HG03354 (cell line): Measurements from ENCODE around the gene GFRA1.
"Not testable (repeated sequence)": the region's sequence is repeated elsewhere in the genome, so short reads cannot be mapped to it uniquely, and the experiment has no call there.

Experiments
- ATAC-seq: cut with Tn5 transposase; IDR thresholded peaks from one replicate; pipeline ENCODE4 v1.9.1; 2021; ENCODE audit warnings: mild to moderate bottlenecking; ENCODE audit not compliant: unreplicated experiment, poor library complexity, severe bottlenecking

Gene GFRA1

DNA sequence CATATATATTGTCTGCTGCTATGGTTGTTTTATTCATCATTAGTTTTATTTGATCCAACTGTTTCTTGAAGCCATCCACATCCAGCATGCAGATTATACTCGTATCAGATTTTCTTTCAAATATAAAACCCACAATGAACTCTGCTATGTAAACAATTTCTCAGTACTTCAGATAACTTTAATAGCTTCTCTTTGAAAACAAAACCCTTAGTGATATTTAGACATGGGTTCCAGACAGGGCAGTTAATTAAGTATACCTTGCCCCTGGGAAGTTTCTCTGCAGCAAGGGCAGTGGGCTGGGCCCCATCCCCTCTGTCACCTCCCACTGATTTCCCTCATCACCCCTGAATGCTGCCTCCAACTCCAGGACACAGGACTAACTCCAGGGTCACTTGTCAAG lies 104.3 kb downstream of the GFRA1 start:
- ATAC-seq: no peak

DNA sequence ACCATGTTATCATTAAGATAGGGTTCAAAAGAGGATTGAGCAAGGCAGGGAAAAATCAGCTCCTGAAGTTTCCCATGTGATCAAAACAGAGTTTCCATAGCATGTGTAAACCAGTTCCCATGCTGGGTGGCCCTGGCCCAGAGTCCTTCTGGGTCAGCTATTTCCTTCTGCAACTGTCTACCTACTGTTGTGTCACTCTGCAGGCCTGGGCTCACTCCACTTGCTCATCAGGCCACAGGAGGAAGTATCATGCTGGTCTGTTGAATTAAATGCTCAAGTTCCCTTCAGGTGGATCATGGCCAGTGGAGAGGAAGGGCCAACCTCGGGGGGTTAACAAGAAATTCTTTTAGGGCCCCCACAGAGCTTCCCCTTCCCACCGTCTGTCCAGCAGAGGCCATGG lies 104.7 kb downstream of the GFRA1 start:
- ATAC-seq: no peak

DNA sequence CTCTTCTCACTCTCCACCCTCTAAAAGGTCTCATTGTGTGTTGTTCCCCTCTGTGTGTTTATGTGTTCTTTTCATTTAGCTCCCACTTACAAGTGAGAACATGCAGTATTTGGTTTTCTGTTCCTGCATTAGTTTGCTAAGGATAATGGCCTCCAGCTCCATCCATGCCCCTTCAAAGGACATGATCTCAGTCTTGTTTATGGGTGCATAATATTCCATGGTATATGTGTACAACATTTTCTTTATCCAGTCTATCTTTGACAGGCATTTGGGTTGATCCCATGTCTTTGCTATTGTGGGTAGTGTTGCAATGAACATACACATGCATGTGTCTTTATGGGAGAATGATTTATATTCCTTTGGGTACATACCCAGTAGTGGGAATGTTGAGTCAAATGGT lies 107.1 kb downstream of the GFRA1 start:
- ATAC-seq: not testable (repeated sequence)

DNA sequence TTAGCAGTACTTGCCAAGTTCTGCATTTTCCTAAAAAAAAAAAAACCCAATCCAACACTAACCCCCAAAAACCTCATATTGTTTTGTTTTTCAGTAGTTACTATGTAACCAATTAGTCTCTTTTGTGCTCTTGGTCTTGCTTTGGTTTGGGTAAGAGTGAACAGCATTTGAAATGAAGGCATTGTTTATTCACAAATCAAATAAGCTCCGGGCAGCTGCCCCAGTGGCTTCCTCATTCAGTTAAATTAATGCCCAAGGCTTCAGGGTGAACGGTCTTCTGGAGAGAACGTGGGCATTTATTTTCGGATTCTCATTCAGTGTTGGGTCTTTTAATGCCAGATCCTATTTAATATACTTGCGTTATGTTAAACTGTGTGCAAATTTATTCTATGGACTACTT lies 108.7 kb downstream of the GFRA1 start:
- no peak for ATAC-seq

DNA sequence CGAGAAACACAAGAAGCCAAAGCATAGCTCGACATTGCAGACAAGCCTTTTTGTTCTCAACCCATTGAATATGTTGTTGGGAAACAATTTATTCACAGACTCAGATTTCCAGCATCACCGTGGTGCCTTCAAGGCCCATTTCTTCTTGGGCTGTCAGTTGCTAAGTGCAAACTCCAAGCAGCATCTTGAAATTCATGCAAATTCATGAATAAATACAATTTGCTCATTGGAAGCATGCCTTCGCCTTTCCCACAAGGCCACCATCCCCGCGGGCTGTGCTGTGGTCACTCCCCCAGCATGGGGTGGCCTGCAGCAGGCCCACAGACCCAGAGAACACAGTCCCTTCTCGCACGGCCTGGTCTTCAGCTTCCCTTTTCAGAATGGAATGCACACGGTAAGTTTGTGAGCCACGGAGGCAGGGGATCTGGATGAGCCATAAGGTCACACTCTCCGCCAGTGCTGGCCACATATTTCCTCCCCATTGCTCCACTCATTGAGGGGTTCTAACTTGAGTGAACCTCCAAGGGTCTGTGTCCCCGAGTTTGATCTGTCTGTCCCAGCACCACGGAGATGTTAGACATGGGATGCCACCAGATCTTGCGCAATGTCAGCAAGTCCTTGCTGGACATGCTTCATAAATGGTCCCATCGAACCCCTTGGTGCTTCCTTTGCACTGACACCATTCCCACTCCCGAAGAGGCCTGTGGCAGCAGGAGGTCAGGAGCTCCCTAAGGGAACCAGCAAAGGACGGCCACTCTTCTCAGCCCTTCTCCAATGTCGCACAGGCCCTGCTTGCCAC lies 109.5 kb downstream of the GFRA1 start:
- ATAC-seq: no peak

DNA sequence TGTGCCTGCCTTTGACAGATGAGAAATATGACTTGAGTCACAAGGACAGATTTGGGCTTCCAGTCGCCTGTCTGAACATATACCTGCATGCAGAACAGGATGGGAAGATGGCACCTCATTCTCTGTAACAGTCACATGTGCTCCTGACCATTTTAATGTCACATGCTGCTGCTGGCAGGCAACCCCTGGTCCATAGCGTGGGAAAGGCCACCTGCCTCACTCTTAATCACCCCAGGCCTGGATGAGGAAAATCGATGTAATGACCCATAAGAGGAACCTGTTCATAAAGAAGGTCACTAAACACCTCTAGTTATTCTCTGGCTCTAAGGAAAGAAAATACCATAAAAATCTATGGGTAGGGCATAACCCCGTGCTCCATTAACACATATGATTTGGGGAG lies 110.2 kb downstream of the GFRA1 start:
- ATAC-seq: no peak

DNA sequence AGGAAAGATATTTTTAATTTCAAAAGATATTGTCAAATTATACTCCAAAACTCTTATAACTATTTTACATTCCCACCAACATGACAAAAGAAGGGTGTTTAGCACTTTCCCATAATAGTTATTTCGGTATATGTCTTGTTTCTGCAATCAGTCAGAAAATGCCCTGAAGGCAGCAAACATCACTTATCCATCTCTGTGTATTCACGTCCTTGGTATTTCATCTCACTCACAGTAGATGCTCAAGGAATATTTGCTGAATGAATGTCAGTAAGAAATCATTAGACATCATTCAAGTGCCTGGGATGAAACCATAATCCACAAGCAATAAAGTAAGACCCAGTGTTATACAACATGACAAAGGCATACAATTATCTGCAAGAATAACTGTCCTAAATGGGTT lies 112.7 kb downstream of the GFRA1 start:
- no peak for ATAC-seq

DNA sequence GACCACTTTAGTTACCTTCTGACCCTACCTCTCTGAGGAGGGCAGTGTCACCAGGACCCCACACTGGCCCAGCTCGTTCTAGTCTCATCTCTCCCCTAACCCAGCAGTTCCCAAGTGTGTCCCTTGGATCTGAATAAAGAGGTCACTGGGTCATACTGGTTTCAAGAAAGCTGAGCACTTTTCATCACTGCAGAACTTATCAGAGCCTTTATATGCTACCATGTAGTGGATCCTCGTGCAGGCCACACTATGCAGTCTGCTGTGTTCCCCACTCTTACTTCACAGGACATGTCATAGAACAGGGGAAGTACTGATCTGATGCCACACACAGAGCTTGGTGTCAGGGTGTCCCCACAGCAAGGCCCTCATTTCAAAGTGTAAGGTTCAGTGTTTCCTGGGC lies 113.8 kb downstream of the GFRA1 start:
- ATAC-seq: no peak

DNA sequence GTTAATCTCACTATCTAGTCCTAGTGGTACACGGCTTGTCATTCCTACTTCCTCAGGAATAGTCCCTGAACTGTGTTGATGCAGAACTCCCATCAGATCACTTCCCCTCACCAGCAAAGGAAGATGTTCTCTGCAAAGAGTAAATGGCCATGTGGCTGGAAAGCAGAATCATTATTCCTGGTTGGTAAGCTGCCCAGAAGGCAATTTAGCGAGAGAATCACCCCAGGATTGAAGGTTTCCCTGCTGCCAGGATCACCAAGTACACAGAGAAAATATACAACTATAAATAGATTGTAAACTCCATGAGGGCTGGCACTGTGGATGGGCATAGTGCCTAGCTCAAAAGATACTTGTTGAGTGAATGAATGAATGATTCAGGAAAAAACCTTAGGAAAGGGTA lies 115.0 kb downstream of the GFRA1 start:
- no peak for ATAC-seq

DNA sequence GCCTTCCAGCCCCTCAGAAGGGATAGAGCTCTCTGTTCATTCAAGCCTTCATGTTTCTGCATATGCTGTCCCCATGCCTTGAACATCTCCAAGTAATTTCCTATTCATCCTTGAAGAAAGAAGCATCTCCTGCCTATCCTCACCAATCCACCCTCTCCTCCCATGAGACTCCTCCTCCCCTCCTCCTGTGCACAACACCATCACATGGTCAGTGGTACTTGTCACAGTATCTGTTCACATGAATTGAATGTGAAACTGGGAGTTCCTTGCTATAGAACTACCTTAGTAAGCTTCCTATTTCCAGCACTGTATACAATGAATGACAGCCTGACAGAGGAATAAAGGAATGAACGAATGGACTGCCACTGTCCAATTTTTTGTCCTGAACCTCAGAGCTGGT lies 115.5 kb downstream of the GFRA1 start:
- ATAC-seq: no peak

DNA sequence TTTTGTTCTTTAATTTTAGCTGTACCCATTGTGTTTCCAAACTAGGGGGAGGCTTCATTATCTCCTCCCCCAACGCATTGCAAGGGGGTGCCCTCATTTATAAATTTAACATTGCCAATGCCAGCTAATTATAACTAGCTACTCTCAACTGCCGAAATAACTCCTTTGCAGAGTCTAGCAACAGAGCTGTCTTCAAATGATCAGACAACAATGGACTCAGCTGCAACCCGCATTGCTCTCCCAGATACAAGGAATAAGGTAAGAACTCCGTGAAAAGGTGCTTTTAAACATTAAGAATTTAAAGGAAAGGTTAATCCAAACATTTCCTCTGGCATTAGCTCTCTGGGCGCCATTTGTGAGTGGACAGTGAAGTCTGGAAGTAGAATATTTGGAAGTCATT lies 116.2 kb downstream of the GFRA1 start:
- no peak for ATAC-seq

DNA sequence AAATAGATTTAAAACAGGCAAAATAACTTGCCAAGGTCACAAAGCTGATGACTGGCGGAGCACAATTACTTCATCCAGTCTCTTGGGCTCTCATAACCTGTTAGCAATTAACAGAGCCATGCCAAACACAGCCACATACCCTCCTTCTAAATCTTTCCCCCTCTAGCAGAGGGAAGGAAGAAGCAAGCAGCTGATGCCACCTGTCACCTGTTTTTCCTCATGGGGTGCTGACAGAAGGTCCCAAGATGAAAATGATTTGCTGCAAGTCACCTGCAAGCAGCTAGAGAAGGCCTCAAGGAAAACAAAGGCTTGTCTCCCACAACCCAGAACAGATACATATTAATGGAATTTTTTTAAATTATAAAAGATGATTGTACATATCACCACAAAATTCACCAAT lies 117.8 kb downstream of the GFRA1 start:
- ATAC-seq: no peak

DNA sequence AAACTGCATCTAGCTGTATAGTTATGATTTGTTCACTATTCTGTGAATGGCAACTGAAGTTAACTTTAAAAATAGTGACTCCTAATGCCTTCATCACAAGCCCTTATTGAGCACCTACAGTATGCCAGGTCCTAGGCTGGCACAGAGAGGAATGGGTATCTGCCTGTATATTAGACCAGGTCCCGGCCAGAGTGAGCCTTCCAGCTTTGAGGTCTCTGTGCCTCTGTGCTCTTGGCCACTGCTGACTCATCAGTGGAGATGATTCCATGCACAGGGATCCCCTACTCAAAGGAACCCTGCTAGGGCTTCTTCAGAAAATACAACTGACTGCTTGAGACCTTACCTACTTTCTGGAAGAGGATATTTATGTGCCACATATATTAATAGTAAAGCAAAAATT lies 118.4 kb downstream of the GFRA1 start:
- ATAC-seq: no peak

DNA sequence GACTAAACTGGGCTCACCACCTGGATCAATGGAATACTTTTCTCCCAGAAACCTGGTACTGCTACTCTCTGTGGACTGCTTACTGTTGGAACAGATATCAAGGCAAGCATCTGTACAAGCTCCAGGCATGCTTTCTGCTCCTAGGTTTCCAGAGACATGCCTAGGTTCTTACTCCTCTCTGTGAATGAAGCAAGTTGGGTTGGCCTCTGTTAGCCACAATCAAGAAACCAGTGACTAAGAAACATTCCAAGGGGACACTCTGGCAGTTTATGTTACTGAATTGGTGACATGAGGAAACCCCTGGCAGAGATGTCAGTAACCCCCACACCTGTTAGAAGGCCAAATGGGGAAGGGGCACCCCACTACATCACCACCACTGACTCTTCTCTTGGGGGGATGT lies 121.9 kb downstream of the GFRA1 start:
- no peak for ATAC-seq

DNA sequence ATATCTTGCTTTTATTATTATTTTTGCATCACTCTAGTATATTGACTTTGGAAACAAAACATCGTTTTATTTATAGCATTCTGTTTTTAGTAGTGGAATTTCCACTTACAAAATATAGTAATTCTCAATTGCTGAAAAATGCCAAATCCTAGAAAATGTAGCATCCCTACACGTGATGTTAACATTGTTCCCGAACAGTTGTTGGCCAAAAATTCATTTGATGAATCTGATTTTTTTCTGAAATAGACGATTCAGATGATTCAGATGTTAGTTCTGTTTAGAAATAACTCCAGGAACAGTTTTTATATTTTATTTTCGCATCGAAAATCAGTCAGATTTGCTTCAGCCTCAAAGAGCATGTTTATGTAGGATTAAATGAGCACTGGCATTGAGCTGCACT lies 122.4 kb downstream of the GFRA1 start:
- ATAC-seq: no peak

DNA sequence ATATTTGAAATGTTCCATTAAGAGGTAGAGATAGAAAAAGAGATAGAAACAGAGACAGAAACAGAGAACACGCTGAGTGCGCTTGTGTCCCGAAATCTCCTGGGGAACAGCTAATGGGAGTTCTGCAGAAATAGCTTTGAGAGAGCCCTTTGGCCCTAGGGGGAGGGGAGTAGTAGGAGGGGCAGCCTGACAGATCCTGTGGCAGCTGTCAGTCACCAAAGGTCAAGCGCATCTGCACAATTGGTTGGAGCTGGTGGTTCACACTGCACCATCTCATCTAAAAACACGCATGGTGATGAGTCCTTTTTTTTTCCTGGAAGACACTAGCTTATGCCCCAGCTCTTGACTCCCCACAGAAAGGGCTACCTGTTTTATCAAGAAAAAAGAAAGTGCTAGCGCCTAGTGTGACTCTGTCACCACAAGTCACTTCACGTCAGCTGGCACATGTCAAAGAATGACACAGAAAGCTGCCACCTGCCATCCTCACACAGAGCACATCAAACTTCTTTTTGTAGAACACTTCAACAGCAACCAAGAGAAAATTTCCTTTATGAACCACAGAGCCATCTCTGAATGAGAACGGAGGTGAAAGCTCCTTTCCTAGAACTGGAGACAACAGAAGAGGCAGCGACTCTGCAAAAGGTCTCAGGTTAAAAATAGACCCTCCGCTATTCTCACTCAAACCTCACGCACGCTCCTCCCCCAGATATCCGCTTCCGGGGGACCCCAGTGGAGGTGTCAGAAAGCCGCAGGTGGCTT lies 125.7 kb downstream of the GFRA1 start:
- ATAC-seq: no peak

DNA sequence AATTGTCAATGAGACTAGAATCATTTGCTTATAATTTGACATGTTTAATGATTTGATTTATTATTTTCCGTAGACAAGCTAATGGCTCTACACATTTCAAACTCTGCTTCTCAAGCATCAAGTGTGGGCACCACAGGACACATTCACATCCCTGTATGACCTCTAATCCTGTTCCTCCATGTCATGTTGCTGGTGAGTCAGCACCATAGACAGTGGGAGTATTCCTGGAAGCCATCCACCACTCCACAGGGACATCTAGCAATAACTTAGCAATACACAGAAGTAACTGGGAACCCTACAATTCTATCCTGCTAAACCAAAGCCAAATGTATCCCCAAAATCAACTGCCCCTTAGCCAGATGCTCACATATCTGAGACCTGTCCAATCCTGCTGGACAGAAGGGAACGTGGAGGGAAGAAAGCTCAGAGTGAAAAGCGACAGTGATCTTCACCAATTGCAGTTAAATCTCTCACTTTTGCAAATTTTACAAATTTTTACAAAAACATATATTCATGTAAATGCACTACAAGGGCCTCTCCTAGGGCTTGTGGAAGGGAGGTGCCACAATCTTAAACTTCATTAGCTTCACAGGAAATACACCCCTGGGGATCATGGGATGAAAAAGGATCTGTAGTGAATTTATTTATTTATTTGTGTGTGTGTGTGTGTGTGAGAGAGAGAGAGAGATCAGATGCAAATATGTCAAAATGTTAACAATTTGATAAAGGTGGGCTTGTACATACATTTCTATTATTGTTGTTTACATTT lies 126.5 kb downstream of the GFRA1 start:
- no peak for ATAC-seq

DNA sequence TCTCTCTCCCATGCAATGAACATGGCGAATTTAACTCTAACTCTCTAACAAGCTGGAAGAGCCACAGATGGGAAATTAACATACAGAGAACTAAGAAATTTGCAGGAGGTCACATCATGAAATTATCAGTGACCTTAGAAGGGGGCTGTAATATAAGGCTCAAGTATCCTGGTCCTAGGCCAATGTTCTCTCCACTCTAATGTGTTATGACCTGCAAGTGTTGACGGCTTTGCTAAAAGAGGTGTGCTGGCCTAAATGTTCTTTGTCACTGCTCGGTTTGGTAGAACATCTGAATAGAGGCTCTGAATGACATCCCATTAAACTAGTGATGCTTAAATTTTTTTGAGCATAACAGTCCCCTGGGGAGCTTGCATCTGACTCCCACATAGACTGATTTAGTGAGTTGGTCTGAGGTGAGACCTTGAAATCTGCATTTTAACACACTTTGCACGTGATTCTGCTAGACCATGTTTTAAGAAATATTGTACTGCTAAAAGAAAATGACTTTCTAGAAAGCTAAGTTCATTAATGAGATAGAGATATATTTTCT lies 129.3 kb downstream of the GFRA1 start:
- no peak for ATAC-seq

DNA sequence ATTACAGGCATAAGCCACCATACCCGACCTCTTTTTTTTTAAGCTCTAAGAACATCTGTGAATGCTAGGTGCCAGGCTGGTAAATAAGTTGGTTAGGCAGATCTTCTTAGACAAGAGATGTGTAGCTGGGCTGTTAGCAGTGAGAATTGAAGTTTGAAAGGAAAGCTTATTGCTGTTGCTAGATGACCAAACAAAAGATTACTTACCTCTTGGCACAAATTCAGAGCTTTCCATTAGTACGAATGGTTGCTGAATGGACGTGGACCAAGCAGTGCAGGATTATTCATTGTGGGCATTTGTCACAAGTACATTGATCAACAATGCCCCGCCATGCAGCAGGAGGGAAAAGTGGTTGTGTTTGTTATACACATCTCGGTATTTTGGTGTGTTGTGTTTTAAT lies 131.2 kb downstream of the GFRA1 start:
- no peak for ATAC-seq

DNA sequence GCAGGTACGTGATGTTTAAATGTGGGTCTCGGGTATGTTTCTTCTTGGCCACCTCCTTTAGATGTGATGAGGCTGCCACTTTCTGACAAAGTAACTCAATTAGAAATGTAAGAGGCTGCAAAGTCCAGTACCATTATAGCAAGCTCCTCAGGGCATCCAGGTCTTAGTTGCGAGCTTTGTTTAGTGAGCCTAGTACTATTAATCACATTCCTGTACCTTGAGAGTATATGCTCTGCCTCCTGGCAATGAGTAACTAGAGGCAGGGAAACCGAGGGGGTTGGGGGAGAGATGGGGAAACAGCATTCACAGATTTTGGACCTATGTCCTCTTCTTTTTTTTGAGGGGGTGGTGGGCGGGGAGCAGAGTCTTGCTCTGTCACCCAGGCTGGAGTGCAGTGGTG lies 131.8 kb downstream of the GFRA1 start:
- ATAC-seq: no peak
